Epithelial cell of esophagus (primary cell): ENCODE results near the gene C1QTNF7.

Experiments used
- DNase-seq: peaks from one replicate; pipeline ENCODE4 v3.0.0; 2010; ENCODE audit warnings: low read depth
- H3K4me3 ChIP-seq: 2 replicates; pipeline ENCODE4 v1.5.1; 2011; ENCODE audit warnings: mild to moderate bottlenecking, low read length, control low read depth
- CTCF ChIP-seq: IDR thresholded peaks from 2 replicates; pipeline ENCODE4 v1.5.1; 2011; ENCODE audit warnings: low read depth, mild to moderate bottlenecking, low read length, control low read depth, inconsistent platforms; ENCODE audit not compliant: insufficient read depth; ENCODE audit errors: missing control alignments

Gene C1QTNF7

DNA sequence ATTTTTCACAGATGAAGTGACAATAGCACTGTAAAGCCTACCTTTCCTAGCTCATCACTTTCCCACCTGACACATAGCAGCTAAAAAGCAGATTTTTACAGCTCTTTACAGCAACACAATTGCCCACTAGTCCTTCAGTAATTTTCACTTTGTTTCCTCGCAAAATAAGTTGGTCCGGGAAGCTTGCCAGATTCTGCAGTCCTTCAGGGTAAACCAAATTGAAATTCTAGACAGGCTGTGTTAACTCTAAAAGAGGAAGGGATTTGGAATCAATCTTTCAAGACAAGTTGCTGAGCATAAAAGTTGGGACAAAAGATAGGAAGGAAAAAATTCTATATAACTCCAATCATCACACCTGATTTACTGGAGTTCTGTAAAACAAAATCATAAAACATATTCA, 8.7 kb downstream of the C1QTNF7 start:
- DNase-seq = no peak
- TF ChIP-seq CTCF = no peak
- no peak overlapping the region for H3K4me3 ChIP-seq

GRCh38 chr4:15438939-15439524, 11.2 kb downstream of the C1QTNF7 start:
- H3K4me3 ChIP-seq = no peak overlapping the region
- no peak for TF ChIP-seq CTCF
- DNase-seq = peak; percentile 62

- no peak overlapping the region for H3K4me3 ChIP-seq
- no peak for TF ChIP-seq CTCF
- DNase-seq = no peak
These were observed 15.7 kb downstream of the C1QTNF7 start for GRCh38 chr4:15443371-15444160.

DNA sequence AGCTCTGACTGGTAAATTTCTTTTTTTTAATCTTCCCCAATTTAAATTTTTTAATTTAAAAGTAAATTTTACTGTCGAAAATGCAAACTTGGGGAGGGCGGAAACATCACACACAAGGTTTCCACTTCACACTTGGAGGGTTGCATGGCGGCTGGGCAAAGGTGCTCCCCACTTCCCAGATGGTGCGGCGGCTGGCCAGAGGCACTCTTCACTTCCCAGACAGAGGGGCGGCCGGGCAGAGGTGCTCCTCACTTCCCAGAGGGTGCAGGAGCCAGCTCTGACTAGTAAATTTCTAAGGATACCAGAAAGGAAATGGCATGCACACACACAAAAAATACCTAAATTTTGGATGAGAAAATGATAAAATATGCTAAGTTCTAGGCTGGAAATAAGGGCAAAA, 16.4 kb downstream of the C1QTNF7 start:
- no peak for DNase-seq
- TF ChIP-seq CTCF = no peak
- H3K4me3 ChIP-seq = no peak overlapping the region

- DNase-seq = peak; percentile 91
- TF ChIP-seq CTCF = no peak
- H3K4me3 ChIP-seq = no peak overlapping the region
These were observed 17.2 kb downstream of the C1QTNF7 start for GRCh38 chr4:15444879-15445547.

GRCh38 chr4:15451181-15451865, 23.5 kb downstream of the C1QTNF7 start:
- H3K4me3 ChIP-seq = no peak overlapping the region
- peak; percentile 11 for DNase-seq
- no peak for TF ChIP-seq CTCF
